ENCODE results near the gene FCRL1.

The FCRL1 gene

DNA sequence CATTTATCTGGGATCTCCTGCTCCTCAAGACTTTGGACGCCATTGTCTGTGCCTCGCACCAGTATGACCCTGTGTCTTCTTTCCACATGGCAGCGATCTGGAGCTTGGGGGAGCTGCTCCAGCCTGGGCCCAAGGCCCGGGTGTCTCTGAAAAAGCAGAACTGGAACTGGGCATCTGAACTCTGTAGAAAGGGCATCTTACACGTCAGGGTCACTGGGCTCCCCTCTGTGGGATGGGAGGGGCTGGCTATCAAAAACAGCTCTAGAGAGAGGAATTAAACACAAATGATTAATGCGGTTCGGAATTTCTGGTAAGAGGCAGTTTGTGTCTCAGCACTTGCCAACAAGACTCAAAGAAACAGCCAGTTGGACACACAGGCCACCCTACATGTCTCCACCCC is 16.1 kb downstream of the FCRL1 start:
- DNase-seq (ENCODE audit: low read depth): no peak

DNA sequence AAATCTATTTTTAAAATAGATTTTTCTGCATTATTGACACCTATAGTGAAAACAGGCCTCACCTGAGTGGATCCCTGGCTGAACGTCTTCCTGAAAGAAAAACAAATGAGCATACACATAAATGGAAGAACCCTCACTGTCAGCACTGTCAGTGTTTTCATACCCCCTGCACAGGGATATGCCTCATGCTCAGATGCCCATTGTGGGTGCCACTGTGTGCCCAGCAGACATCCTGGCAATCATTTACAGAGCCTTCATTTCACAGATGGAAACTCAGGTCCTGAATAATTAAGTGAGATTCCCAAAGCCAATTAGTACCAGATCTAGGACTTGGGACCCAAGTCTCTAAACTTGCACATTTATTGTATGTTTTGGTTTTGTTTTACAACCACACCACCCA is 19.9 kb downstream of the FCRL1 start:
- DNase-seq (ENCODE audit: low read depth): no peak

DNA sequence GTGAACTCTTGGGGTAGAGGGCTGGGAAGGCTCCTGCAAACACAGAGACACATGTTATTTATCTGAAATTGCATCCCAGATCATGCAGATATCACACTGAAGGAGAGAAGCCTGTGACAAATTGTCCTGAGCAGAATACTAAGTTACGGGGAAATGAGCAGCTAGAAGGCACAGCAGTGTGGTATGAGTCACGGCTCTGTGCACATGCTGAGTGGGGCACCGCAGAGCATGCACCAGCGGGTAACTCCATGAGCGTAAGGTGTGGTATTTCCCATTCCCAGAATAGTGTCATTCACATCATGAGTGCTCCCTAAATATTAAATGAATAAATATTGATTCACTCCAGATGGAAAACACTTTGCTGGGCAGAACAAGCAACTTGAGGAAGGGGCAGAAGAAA is 21.7 kb downstream of the FCRL1 start:
- DNase-seq (ENCODE audit: low read depth): peak; percentile 13

DNA sequence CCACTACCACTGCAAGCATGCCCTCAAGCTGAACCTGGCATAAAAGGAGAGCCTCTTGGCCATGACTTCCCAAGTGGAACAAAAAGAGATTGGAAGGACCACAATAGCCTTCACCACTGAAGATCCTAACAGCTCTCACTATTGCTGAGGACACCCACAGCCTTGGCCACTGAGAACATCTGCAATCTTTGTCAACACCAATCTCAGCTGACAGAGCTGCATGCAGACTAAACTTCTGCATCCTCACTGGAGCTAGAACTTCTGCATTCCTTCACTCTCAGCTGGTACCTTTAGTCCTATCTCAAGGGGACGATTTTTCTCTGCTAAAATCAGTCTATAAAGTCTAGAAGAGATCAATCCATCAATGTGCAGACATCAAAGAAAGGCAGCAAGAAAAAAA is 34.7 kb downstream of the FCRL1 start:
- DNase-seq (ENCODE audit: low read depth): no peak

DNA sequence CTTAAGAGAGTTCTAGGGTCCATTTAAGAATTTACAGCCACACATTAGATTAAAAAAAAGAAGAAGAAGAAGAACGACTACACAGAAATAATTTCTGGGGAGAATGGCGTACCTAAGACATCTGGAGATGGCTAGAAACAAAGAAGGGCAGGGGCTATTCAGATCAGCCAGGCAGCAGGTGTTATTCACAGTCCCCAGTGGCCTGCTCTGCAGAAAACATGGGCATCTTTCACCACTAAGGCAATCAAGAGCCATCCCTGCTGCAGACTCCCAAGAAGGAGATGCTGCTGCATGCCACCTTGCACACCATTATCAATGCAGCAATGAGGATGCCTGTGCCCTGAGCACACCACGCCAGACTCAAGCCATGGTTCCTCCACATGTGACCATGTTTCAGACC is 35.1 kb downstream of the FCRL1 start:
- DNase-seq (ENCODE audit: low read depth): no peak

DNA sequence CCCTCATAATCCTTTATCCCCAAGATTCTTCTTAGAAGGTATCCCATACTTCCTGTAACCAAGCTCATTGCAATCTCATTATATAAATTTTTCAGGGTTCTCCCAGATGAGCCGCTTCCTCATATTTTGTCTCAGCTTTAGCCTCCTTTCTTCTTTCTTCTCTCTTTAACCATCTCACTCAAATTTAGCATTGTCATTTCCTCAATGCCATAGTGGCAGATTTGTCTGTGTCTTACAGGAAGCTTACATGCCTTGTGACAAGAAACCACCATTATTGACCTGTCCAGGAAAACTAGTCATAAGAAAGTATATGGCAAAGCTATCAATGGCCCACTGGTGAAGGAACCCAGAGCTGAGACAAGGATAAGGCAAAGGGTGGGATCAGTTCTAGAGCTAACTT is 37.0 kb downstream of the FCRL1 start:
- no peak for DNase-seq (ENCODE audit: low read depth)

DNA sequence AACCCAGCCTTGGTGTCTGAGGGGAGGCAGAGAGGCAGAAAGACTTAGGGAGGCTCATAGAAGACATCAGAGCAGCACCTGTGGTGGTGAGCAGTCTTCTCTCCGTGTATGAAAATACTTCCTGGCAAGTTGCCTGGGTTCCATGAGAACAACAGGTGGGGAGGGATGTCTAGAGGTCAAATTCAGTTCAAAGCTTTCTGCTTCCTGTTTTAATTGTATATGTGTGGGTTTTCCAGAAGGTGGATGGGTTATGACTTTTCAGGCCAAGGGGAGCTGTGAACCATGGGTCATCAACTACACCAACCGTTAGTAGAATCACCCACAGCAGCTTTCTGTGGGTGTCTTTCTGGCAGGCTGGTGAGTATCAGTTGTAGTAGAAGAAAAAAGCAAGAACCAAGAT is 38.9 kb downstream of the FCRL1 start:
- DNase-seq (ENCODE audit: low read depth): no peak

DNA sequence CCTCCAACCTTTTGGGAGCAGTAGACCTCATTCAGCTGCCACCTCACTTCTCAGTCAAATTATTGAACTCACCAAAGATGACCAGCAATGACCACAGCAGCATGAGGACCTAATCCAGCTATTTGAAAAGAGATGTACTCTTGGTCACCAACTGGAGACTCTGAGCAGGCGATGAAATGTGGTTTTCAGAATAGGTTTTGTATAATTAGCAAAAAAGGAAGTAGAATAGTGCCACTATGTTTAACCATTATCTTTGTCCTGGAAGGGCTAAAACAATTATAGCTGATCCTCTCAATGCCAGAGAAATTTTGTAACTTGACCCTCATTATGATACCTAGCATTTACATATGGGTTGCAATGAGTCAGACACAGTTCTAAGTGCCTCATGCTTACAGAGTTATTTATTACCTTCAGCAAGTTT is 42.9 kb downstream of the FCRL1 start, which contains the start of gene FCRL2:
FCRL2 (minus strand) TSS at position 162 of the 421 bp plus-strand sequence; CDS start at position 103, 59 bp downstream.
- DNase-seq (ENCODE audit: low read depth): no peak

DNA sequence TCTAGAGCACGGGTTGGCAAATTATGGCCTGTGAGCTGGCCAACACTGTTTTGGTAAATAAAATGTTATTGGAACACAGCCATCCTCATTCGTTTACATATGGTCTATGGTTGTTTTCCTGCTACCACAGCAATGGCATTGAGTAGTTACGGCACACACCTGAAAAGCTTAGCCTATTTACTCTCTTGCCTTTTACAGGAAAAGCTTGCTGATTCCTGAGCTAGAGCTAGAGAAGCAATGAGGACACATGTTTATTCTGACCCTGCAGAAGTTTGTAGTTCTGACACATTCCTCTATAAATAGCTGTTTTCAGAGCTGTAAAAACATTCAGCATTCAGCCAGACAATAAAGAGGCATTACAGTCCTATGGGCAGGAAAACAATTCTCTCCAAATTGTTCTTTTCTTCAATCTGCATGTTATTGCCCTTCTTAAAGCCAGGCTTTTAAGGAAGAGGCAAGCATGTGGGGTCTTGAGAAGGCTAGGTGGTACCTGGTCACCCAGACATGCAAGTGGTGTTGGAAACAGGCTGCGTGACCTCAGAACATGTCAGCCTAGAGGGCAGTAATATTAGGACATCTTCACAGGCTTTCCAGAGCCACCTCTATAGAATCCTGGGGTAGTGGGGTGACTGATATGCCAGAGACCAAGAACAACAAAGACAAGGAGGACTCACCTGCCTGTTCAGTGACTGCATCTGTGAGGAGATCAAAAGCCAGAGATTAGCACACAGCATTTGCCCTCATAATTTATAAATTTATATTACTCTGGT is 44.6 kb downstream of the FCRL1 start:
- no peak for DNase-seq (ENCODE audit: low read depth)

DNA sequence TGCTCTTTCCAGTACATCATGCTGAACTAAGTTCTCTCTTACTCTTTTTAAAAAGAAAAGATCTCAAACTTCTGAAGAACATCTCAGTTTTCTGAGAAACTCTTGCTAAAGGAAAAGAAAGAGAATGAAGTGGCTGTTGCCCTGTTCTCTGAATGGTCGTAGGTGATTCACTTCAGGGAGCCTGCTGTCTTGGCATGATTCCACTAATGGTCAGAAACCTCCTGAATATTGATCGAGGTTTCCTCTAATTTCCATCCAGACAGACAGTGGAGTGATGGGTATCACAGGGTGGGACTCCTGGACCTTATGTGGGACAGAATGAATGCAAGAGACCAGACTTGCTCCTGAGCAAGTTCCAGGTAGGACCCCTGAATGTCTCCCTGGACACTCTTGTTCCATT is 45.5 kb downstream of the FCRL1 start:
- DNase-seq (ENCODE audit: low read depth): no peak

DNA sequence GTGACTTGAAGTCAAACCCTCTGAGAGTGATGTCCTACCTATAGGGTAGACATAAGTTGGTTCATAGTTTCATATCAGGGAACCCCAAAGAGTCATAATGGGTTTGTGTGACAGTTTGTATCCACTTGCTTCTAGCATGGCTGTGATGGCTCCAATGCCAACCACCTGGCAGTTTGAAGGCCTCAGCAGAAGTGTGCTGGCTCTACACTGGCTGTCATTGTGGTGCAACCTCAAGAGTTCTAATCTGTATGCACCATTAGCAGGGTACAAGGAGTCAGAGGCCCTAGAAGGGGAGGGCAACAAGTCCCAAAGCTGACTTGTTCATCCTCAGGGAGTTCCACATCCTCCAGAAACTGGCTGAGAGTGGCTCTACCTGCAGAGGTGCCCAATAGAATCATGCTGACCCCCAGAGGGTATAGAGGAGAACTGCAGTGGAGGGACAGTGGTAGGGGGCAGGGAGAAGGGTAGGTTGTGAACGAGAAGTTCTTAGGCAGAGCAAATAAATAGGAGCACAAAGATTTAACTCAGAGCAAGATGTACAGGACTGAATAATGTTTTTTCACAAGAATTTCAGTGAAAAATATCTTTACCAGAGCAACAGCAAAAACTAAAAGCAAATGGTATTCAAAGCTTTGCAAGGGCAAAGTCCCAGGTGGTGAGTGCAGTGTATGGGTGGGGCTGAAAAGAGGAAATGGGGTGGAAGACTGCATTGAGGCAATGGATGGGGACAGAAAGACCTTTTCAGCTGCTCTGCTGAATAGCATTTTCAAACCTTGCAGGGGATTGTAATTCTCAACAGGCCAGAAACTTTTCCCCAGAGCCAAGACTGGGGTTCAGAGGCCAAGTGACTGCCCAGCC is 46.2 kb downstream of the FCRL1 start:
- no peak for DNase-seq (ENCODE audit: low read depth)

DNA sequence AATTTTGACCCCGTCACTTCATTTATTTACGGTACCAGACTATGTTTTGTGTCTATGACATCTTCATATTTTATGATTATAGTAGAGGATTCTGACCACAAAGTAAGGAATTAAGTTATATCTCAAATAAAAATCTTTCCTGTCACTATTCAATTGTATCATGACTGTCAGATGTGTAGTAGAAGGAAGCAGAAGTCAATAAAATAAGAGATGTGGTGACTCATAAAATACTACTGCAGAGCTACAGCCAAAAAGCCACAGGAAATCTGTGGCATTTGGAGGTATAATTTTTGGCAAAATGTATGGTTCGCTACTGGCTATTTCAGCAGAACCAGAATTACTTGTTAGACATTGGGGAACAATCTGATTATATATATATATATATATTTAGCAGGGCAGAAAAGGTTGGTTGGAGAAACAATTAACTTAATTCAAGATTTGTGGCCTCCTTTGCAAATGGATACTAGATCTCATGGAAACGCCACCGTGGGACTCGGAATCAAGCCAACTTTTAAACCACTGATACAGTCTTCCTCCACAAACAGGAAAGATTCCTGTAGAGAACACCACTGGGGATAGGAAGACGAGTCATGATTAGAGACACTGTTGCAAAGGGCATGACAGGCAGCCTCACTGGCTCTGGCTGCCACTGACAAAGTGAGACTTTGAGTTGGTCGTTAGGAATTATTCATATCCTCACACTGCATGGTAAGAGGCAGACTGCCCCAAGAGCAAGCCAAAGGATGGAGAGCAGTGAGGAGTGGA is 48.1 kb downstream of the FCRL1 start:
- no peak for DNase-seq (ENCODE audit: low read depth)

DNA sequence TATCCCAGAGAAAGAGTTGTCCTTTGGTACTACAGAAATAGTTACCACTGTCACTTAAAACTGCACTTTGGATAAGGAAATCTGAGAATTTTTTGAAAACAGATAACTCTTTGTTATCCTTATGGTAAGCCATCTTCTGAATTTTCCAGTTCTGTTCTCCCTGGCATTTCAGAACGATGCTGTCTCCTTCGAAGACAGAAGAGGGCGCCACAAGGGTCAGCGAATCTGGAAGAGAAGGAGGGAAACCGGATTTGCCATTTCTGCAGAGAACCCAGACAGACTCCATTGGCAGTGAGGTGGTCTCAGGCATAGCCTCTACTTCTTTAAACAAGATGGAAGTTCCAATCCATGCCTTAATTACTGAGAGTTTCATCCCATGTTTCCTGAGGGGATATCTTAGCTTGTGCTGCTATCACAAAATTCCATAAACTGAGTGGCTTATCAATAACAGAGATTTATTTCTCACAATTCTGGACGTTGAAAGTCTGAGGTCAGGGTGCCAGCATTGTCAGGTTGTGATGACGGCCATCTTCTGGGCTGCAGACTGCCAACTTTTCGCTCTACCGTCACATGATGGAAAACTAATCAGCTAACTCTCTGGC is 49.4 kb downstream of the FCRL1 start:
- DNase-seq (ENCODE audit: low read depth): peak; percentile 38

DNA sequence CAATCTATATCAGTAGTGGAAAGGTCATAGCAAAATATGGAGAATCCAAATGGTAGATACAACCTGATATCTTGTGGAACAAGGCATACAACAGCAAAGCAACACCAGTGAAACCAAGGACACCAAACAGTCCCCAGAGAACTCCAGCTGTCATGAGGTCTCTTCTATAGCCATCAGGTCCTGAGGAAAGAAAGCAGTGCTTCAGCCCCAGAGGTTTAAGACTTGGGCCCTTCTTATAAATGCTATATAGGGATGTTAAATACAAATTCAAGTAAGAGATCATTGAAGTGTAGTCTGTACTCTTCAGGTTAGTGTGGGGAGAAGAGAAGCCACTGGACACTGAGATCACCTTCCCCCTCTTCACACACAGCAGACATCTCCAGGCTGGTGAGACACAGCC is 53.1 kb downstream of the FCRL1 start:
- no peak for DNase-seq (ENCODE audit: low read depth)

DNA sequence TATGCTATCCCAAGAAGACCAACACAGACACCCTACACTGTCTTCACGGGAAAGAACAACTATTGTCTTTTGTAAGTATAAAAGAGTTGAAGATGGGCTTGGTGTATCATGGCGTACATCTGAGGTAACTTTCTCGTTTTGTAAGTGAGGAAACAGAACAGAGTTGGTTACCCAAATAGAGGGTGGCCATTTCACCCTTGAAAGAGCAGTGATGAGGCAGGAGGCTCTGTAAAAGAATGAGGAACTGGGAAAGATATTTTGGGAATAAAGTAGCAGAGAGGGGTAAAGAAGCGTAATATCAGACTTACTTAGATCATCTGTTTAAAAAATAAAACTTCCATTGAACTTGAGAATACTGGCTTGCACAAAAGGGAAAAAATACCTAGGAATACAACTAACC is 61.9 kb downstream of the FCRL1 start:
- DNase-seq (ENCODE audit: low read depth): no peak

DNA sequence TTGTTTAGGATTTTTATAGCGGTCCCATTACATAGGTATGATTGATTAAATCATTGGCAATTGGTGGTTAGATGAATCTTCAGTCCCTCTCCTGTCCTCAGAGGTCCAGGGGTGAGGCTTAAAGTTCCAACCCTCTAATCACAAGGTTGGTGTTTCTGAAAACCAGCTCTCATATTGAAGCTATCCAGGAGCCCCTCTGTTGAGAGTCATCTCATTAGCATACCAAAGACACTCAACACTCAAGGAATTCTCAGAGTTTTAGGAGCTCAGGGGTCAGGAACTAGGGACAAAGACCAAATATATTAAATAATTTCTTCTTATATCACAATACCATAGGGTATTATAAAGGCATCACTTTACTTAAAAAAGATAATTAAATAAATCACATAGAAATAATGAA is 66.3 kb downstream of the FCRL1 start:
- DNase-seq (ENCODE audit: low read depth): no peak

DNA sequence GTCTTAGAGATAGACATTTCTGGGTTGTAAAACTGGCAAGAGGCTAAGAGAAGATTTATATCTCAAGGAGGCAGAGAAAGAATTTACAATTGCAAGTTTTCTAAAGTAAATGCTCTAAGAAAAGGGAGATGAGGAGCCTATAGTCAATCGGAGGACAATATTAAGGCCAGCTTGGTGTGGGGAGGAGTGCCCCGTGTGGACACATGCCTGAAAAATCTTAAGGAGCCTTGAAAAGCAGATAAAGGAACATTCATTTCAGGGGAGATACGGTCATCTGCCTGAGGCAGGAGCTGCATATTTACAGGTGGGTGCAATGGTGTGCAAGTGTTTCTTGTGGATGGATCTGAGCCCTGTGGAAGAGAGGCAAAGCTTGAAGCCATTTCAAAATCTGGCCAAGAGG is 68.6 kb downstream of the FCRL1 start:
- DNase-seq (ENCODE audit: low read depth): no peak

DNA sequence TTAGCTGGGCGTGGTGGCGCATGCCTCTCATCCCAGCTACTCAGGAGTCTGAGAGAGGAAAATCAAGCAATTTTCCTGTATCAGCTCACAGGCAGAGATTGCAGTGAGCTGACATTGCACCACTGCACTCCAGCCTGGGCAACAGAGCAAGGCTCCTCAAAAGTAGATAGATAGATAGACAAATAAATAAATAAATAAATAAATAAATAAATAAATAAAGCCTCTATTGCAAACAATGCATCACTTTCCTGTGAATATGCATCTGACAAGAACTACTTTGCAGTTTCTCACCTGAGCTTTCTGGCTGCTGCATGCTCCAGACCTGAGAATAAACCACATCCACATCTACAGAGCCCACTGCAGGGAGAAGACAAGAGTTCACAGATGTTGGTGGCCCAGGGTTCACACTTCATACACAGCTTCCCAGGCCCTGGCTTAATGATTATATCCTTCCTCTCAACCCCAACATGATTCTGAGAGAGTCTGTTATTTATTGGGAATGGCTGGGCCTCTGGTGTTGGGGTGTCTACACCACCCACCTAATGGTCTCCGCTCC is 71.6 kb downstream of the FCRL1 start:
- DNase-seq (ENCODE audit: low read depth): no peak
